HepG2 (cell line): ENCODE measurements around the gene PEX19.

Experiments
- ATRX ChIP-seq: sonication (generic); formaldehyde crosslinking; IDR thresholded peaks from 2 replicates; pipeline ENCODE4 v1.4.0; 2020; ENCODE audit warnings: missing genetic modification reagents, borderline replicate concordance
- CTCF ChIP-seq: sonication (generic); formaldehyde crosslinking; IDR thresholded peaks from 2 replicates; pipeline ENCODE4 v1.5.0; 2020; ENCODE audit warnings: mild to moderate bottlenecking, missing genetic modification reagents, moderate library complexity
- FOXA1 ChIP-seq, 2 experiments: fragments of 450-650 bp in 1 of 2; sonication (generic) in 1 of 2; formaldehyde crosslinking in 1 of 2; IDR thresholded peaks; 2 replicates each; pipeline versions ENCODE4 v1.4.0 to v1.6.1; 2016 to 2020; ENCODE audit warnings: missing genetic modification reagents in 1 of 2
- FOXP1 ChIP-seq, 2 experiments: fragments of 450-650 bp in 1 of 2; IDR thresholded peaks; 2 replicates each; pipeline ENCODE4 v1.6.1; 2017 to 2018; ENCODE audit warnings: antibody characterized with exemption in 1 of 2
- MTA3 ChIP-seq: sonication (generic); formaldehyde crosslinking; IDR thresholded peaks from 2 replicates; pipeline ENCODE4 v1.4.0; 2020; ENCODE audit warnings: missing genetic modification reagents
- PHF20 ChIP-seq: sonication (generic); formaldehyde crosslinking; IDR thresholded peaks from 2 replicates; pipeline ENCODE4 v1.5.0; 2020; ENCODE audit warnings: mild to moderate bottlenecking, missing genetic modification reagents
- RXRA ChIP-seq: sonication (generic); formaldehyde crosslinking; IDR thresholded peaks from 2 replicates; pipeline ENCODE4 v1.5.1; 2020; ENCODE audit warnings: missing genetic modification reagents
- TFAP4 ChIP-seq: sonication (generic); IDR thresholded peaks from 2 replicates; pipeline ENCODE4 v1.6.1; 2016; ENCODE audit warnings: low read depth, borderline replicate concordance
- ZNF772 ChIP-seq: sonication (generic); formaldehyde crosslinking; IDR thresholded peaks from 2 replicates; pipeline ENCODE4 v1.5.0; 2020; ENCODE audit warnings: mild to moderate bottlenecking, missing genetic modification reagents

DNA sequence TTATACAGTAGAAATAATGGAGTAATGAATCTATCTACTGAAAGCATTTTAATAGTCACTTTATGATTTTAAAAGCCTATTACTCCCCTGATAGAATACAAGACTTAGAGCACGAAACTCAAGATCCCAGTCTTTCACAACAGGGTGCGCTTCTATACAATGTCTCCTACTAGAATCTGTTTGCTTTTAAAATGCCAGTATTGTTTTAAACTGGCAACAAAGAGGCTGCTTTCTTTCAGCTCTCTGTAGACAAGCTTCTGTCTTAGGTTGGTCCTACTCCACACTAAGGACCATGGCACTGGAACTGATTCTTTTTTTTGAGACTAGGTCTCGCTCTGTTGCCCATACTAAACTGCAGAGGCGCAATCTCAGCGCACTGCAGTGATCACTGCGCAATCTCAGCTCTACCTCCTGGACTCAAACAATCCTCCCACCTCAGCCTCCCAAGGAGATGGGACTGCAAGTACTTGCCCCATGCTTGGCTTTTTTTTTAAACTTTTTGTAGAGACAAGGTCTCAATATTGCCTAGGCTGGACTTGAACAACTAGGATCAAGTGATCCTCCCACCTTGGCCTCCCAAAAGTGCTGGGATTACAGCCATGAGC is 27.4 kb downstream of the PEX19 start:
- no peak for TF ChIP-seq FOXA1 (IDR thresholded peaks at IDR 0.05)
- TF ChIP-seq FOXA1 (CRISPR knock-in tag; IDR thresholded peaks at IDR 0.05): no peak
- TF ChIP-seq ZNF772 (CRISPR knock-in tag): no peak
- no peak for TF ChIP-seq CTCF
- no peak for TF ChIP-seq FOXP1 (IDR thresholded peaks at IDR 0.05)
- TF ChIP-seq FOXP1 (CRISPR knock-in tag; IDR thresholded peaks at IDR 0.05): no peak
- no peak for TF ChIP-seq MTA3 (CRISPR knock-in tag)
- TF ChIP-seq TFAP4: no peak
- TF ChIP-seq ATRX (CRISPR knock-in tag): no peak
- no peak for TF ChIP-seq PHF20 (CRISPR knock-in tag)
- TF ChIP-seq RXRA: no peak
